G401.6 (cell line): ENCODE data around the gene IMPDH2.
A peak's percentile ranks its signal among the peaks of the same experiment; 100 is the strongest.

Source experiments
- FAIRE-seq: peaks from 2 replicates; lab custom pipeline; 2012; peaks lifted over from hg19 to GRCh38; lab: Jason Lieb, UNC

The IMPDH2 gene

DNA sequence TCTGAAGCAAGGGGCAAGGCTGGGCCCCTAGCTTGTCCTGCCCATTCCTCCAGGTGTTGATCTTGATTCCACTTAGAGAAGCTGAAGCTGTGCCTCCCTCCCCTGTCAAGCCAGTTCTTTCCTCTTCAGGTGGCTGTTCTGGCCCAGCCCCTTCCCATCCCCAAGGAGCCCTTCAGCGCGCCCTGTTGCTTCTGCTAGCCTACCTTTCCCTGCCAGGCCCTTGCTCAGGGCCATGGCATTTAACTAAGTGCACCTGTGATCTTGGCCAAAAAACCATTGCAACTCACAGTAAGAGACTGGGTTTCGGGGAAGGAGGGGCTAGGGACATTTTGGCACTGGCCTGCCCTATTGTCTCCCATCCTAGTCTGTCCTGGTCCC, 23.9 kb downstream of the IMPDH2 start:
- FAIRE-seq: no peak

DNA sequence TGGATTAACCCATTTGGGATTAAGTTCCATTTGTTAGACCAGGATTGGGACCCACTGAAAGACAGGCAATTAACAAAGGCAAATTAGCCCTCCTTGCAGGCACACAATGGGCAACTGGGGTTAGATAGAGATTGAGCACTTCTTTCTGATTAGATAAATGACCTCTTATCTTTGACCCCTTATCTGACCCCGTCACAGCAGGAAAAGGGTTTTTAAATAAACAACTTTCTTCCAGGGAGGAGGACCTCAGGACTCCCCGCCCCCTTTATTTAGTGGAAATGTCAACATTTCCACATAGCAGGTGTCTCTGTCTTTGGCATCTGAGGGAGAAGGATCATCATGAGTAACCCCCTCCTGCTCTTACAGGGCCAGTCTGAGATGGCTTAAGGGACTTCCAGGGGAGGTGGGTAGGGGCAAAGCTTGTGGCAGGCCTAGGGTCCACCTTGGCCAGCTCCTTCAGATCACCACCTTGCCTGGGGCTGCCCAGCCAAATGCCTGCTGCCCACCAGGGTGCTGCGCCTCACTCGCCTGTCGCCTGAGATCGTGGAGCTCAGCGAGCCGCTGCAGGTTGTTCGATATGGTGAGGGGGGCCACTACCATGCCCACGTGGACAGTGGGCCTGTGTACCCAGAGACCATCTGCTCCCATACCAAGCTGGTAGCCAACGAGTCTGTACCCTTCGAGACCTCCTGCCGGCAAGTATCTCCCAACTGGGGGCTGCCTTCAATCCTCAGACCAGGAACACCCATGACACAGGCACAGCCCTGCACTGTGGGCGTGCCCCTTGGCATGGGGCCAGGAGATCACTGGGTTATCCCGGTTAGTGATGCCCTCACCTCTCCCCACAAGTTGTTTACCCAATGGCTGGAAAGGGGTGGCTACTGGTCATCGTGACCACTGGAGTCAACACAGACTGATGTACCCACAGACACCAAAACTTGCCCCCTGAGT, 24.6 kb downstream of the IMPDH2 start:
- no peak for FAIRE-seq

DNA sequence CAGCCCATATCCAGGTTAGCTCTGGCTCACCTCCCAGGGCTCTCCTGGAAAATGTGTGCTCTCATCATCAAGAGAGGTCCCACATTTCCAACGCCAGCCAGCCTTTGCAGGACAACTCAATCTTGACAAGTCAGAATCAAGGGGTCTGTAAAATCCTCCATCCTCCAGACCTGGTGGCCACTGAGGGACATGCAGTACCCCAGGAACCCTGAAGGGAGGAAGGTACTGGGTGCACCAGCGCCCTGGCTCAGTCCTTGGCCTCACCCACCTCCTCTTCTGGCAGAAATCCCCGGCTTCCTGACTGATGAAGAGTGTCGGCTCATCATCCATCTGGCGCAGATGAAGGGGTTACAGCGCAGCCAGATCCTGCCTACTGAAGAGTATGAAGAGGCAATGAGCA, 28.0 kb downstream of the IMPDH2 start:
- FAIRE-seq: no peak

DNA sequence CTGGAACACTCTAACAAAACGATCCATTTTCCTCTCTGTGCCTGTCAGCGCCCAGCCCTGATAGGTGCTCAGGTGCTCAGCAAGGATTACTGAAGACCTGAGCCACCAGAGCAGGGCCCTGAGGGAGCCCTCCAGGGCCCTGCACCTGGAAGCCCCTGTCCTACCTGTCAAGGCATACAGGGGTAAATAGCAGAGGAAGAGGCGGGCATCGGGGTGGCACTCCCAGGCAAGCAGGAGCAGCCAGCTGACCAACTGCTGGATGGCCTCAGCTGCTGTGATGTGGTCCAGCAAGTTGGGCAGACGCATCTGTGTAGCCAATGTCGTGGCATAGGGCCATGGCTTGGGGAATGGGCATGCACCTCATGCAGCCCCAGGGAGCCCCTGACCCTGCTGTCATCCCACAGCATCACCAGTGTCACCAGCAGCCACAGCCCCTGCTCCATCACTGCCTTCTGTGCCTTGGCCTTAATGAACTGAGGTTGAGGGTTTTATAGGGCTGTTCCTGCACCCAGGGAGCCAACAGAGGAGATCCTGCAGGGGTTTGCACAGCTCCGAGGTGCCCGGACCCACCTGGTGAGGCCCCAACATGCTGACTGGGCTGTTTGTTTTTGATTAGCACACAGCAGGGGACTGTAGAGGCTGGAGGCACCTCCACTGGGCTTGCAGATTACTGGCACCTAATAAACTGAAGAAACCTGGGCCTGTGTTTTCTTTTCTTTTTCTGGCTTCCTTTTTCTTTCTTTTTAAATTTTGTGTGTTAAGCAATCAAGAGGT, 29.9 kb downstream of the IMPDH2 start:
- no peak for FAIRE-seq

DNA sequence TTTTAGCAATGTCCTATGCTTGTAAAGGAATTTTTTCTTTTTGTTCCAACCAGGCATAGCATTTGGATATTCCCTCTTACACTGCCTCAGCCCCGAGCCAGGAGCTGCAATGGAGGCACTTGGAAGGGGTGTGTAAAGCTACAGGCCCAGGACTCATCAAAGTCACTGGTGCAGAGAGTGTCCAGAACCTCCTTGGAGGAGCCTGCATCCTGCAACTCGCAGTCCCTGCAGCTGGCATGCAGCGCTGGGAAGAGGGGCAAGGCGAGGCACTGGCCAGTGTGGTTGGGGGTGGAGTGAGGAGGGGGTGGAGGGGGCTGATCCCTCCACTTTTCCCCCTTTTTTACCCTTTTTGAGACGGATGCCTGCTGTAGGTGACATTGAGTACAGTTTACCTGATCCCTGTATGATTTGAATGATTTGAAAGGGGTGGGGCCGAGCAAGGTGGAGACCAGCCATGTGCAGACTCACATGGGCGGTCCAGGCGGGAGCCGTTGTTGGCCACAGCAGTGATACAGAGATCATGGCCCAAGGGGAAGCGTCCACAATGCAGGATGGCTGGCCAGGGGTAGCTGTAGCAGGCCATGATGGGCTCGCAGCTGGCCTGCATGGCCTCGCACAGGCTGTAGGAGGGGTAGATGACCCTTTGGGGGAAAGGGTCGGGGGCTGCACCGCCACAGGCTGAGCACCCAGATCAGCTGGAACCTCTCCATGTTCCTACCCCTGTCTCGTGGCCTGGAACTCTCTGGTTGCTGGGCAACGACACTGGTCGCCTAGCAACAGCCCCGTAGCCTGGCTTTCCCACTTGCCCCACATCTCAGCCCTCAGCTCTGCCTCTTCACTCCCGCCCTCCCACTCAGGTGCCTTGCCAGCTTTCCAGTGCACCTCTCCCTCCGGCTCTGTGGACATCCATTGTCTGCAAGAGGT, 31.2 kb downstream of the IMPDH2 start:
- no peak for FAIRE-seq

DNA sequence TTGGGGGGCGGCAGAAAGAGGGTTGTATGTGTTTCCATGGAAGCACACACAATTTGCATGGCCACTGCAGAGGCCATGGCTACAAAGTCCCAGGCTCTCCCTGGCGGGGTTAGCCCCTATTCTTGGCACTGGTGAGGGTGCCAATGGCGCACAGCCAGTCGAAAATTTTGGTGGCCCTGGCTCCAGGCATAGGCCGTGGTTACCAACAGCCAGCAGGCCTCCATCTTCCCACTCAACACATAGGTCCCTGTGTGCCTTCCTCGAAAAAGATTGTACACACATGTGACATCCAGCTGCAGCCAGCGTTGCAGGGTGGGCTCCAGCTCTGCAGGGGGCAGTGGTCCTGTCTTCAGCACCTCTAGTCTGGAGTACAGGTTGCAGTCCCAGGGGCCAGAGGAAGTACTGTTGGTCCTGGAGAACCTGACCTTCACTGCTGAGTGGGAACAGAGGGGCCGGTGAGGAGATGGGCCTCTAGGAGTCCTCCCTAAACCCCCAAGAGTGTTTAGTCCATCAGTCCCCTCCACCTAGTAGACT, 32.0 kb downstream of the IMPDH2 start:
- FAIRE-seq: no peak

DNA sequence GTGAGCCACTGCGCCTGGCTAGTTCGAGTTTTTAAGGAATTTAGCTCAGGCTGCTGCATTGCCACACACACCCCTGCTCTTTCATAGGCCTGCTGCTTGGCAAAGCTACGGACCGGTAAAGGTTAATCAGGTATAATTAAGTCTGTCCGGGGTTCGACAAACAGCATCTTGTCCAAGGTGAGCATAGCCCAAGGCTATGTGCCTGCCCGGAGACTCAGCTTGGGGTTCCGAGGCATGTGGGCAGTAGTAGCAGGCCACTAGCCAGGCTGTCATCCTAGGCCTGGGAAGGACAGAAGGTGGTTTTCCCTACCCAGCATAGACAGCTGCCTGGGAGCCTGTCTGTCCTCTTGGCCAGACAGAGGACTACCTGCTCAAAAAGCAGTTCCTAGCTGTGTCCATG, 32.6 kb downstream of the IMPDH2 start:
- FAIRE-seq: no peak

DNA sequence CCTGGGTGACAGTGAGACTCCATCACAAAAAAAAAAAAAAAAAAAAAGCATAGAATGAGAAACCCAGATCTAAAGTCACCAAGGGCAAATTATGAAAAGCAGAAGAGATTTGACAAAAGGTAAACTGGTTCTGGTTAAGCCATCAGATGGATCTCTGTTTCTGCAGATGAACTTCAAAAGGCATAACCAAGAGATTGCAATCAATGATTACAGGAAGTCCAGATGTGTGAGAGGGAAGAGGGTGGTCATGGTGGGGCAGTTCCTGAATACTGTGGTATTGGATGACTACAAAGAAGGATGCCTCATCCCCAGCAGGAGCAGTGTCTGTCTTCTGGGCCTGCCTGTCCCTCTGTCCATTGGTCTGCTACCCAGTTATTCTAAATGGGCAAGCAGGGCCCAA, 35.4 kb downstream of the IMPDH2 start:
- FAIRE-seq: no peak

DNA sequence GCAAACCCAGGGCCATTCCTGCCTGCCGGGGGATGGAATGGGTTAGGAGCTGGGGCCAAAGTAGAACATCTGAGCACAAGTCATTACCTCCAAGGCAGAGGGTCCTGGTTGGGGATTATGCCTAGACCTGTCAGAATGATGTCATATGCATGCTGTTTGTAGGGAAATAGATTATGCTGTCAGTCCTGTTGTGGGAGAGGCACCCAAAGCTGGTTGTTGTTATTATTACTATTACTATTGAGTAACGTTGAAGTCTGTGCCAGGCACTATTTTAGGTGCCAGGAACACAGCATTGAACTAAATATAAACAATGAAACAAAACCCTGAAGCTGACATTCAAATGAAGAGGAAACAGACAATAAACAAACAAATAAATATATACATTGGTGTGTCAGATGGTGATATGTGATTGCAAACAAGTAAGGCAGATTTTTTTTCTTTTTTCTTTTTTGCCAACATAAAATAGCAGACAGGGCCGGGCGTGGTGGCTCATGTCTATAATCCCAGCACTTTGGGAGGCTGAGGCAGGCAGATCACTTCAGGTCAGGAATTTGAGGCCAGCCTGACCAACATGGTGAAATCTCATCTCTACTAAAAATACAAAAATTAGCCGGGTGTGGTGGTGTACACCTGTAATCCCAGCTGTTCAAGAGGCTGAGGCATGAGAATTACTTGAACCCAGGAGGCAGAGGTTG, 37.2 kb downstream of the IMPDH2 start:
- FAIRE-seq: no peak

DNA sequence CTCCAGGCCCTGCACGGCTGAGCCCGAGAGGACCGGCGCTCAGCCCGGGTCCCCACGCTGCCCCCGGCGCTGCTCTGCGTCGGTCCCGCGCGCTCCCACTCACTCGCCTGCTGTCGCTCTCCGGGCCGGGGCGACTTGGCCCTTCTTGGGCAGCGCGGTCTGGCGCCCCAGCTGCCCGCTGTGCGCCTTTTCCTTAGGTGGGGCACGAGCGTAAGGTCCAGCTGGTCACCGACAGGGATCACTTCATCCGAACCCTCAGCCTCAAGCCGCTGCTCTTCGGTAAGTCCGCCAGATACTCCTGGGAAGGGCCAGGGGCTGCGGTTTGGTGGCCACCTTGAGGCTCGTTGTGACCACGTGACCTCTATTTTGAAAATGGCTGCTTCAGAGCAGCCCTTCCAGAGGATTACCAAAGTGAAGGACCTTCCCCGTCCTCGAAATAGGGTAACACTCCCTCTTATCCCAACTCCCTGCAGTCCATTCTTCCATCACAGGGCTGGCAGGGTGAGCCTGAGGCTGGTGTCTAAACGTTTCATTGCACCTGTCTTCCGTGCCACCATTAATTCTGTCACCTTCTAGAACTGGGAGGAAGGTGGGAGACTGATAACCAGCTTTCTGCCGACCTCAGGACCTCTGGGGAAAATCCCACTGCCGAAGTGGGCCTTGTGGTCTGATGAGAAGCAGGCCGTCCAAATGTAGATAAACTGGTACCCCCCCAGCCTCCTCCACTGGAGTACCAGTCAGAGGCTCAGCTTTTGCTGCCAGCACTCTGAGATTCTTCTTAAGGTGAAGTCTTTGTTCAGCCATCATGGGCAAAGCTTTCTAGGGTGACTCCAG, 38.3 kb downstream of the IMPDH2 start:
- no peak for FAIRE-seq

DNA sequence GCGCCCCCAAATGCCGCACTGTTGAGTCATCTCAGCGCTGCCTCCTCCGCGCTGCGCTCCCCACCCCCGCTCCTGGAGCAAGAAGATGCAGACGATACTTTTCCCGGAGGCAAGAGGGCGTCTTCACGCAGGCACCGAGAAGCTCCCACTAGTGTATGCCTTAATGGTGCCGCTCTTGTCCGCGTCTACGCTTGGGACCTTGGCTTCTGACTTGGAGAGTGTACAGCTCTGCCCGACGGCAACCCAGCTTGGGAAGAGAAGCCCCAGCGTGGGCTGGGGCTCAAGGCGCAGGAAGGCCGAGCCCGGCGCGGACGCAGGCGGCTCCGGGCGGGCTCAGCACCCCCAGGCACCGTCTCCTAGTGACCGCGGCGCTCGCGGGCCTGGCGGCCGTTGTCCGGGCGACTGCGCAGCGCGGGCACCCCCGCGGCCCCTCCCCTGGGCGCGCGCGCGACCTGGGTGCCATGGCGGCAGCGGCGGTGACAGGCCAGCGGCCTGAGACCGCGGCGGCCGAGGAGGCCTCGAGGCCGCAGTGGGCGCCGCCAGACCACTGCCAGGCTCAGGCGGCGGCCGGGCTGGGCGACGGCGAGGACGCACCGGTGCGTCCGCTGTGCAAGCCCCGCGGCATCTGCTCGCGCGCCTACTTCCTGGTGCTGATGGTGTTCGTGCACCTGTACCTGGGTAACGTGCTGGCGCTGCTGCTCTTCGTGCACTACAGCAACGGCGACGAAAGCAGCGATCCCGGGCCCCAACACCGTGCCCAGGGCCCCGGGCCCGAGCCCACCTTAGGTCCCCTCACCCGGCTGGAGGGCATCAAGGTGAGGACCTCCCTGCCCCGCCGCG, 39.2 kb downstream of the IMPDH2 start, which contains the start of gene P4HTM:
Gene P4HTM, plus strand, starts transcription at position 446 of the 840 bp plus-strand sequence. Its CDS starts 16 bp downstream, at position 462.
- no peak for FAIRE-seq

DNA sequence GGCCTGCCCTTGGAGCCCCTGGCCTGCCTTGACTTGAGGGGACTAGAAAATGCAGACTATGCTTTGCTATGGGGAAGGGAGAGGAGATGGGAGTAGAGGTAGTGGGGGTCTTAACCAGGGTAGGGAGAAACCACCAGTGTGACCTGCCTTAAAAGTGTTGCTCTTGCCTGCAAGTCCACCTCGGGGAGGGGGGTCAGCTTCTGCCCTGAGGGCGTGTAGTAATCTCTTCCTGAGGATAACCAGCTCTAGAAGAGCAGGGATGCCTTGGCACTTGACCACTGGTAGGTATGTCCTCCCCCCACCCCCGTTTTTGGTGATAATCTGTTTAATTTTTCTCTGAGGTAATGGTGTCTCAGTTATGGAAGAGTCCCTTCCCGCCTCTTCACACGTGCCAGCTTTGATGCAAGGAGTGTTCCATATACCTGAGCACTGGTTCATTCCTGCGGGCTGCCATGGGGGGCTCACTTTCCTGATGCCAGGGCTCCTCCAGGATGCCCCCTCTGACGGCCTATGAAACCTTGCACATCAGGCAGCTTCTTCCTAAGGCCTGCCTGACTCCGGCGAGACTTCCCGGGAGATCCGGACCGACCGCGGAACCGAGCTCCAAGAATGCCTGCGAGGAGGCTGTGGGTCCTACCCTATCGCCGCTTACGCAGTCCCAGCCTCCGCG, 39.9 kb downstream of the IMPDH2 start:
- FAIRE-seq: no peak

DNA sequence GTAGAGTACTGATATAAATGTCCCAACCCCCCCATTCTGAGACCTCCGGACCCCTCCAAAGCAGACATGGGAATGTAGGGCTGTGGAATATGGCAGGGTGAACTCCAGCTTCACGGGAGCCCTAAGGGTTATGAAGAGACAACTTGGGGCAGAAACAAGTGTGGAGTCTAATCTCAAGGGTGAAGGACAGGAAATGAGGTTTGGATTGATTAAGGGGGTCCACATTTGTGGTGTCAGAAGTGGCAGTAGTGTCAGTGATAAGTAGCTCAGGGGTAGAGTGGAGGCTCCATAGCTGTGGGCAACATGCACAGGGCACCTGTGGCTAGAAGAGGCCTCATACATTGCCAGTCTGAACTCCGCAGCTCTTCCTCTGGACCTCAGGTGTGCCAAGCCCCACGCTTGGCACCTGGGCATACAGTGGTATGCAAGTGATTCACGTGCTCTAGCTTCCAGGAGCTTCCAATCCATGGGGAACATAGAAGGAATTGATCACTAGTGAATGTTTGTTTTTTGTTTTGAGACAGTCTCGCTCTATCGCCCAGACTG, 43.3 kb downstream of the IMPDH2 start:
- FAIRE-seq: no peak

DNA sequence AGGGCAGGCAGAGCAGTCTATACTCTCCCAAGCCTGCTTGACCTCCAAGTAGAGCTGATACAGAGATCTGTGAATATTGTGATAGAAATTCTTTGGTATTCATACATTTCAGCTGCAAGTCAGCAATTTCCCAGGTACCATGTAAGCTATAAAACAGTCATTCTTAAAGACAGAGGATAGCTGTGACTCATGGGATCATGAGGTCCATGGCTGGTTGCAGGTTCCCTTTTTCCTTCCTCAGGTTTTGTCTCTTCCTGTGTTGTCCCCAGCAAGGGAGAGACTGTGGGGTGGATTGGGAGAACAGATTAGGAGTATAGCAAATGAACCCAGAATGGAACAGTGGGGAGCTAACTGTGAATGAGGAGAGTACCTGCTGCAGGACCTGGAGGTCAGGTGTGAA, 44.5 kb downstream of the IMPDH2 start:
- no peak for FAIRE-seq

DNA sequence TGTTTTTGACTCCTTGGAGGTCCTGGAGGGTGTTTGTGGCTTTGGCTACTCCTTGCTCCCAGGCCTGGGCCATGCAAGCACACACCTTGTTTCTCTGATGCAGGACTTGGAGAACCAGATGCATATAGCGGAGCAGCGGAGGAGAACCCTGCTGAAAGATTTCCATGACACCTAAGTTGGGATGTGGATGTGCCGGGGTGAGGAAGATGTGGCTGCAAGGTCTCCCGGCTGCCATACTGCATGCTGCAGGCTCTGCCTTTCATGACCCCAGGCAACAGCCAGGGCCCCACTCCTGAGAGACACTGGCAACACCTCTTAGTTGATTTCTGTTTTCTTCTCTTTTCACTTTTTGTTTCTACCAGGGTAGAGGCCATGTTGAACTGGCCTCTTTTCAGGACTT, 46.1 kb downstream of the IMPDH2 start:
- no peak for FAIRE-seq

DNA sequence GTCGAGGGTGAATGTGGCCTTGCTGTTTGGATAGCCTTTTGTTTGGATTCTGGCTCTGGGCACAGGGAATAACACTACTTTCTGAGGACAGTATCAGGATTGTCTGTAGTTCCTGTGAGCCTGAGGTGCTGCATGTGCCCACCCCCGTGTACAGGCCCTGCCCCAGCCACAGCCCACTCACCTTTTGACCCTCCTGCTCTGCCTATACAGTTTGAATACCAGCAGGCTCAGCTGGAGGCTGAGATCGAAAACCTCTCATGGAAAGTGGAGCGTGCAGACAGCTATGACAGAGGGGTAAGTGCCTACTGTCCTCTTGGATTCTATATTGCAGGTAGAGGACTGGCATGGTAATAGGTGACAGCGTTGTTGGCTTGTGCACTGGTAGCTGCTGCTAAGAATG, 46.5 kb downstream of the IMPDH2 start:
- FAIRE-seq: no peak

DNA sequence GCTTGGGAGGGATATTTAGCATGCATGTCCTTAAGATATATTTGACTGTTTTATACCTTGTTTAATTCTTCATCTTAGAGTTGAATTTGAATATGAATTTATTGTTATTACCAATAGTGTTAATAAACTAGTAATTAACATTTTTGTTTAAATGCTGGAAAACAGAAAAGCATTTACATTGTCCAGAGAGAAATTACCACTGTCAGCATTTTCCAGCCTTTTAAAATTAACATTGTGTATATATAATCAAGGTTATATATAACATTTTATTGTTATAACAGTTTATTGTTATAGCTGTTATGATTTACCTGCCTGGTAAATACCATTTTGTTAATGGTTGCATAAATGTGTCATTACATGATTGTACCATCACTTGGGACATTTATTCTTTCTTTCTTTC, 47.2 kb downstream of the IMPDH2 start:
- FAIRE-seq: peak; percentile 59

DNA sequence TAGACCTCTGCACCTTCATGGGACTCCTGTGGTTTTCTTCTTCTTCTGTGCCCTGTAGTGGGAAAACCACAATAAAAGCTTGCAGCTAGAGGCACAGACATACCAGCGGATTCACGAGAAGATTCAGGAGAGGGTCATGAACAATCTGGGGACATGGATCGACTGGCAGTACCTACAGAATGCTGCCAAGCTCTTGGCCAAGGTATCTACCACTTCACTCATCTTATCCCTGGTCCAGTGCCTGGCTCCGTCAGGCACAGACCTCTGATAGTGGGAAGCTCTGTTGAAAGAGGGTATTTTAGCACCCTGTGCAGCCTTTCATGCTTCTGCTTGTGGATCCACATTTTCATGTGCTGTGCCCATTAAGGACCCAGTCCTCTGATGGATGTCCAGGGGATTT, 48.9 kb downstream of the IMPDH2 start:
- FAIRE-seq: no peak

DNA sequence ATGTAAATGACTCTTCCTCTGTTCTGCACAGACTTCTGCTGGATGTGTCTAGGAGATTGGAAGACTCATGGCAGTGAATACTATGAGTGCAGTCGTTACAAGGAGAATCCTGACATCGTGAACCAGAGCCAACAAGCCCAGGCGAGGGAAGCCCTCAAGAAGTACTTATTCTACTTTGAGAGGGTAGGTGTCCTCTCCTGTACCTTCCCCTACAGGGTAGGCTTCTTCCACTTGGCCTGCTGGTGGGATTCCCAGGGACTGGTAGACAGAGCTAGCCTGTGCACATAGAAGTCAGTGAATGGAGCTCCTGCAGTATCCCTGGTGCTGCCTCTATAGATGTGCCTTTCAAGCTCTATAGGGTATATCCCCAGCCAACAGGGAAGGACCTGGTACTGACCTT, 49.7 kb downstream of the IMPDH2 start:
- FAIRE-seq: no peak
